K562 (cell line): ENCODE measurements around the gene MCHR2. TPM values are rescaled to one million over a fixed set of nuclear protein-coding genes. Genes with fewer than 3 reads are reported as not detected.

Experiments
- ERF ChIP-seq: fragments of 450-650 bp; formaldehyde crosslinking; IDR thresholded peaks from 2 replicates; pipeline ENCODE4 v1.4.0; 2020; ENCODE audit warnings: mild to moderate bottlenecking, mixed read lengths
- HDAC1 ChIP-seq, 2 experiments: fragments of 450-650 bp; IDR thresholded peaks; 2 replicates each; pipeline ENCODE4 v1.6.1; 2016 to 2017; ENCODE audit warnings: inconsistent platforms in 1 of 2, mild to moderate bottlenecking in 1 of 2, moderate library complexity in 1 of 2
- JUN ChIP-seq, 2 experiments: sonication (generic) in 1 of 2; formaldehyde crosslinking in 1 of 2; IDR thresholded peaks; 2 replicates each; pipeline versions ENCODE4 v1.6.1 to v1.8.0; 2012 to 2022; ENCODE audit warnings: borderline replicate concordance in 2 of 2, mild to moderate bottlenecking in 2 of 2, improper control_type of control experiment in 1 of 2, low read depth in 1 of 2, low read length in 1 of 2, missing genetic modification reagents in 1 of 2
- MGA ChIP-seq: fragments of 450-650 bp; IDR thresholded peaks from 2 replicates; pipeline ENCODE4 v1.6.1; 2016; ENCODE audit warnings: mild to moderate bottlenecking, moderate library complexity
- PRPF4 ChIP-seq: fragments of 200-400 bp; formaldehyde crosslinking; IDR thresholded peaks from one replicate; pipeline ENCODE4 v1.6.1; 2017; ENCODE audit warnings: low read length, low read depth, mild to moderate bottlenecking; ENCODE audit not compliant: insufficient read depth, poor library complexity, severe bottlenecking
- RBM25 ChIP-seq: fragments of 200-400 bp; formaldehyde crosslinking; IDR thresholded peaks from 2 replicates; pipeline ENCODE4 v1.6.1; 2018; ENCODE audit warnings: low read length, low read depth, moderate library complexity; ENCODE audit not compliant: severe bottlenecking
- SMARCC2 ChIP-seq: fragments of 450-650 bp; IDR thresholded peaks from 2 replicates; pipeline ENCODE4 v1.6.1; 2017; ENCODE audit warnings: antibody characterized with exemption, moderate library complexity, mild to moderate bottlenecking, low read depth
- ZNF24 ChIP-seq: fragments of 450-650 bp; IDR thresholded peaks from 2 replicates; pipeline ENCODE4 v1.6.1; 2016
- polyA plus RNA-seq, 8 experiments: library from polyadenylated mRNA; depleted of rRNA in 4 of 8; stranded (reverse) in 5 of 8; unstranded in 3 of 8; fragments of >200 nt; fragmentation: Nextera tagmentation in 2 of 8; fragmentation: Illumina TruSeq in 1 of 8; extraction: Ambion mirVana in 2 of 8; extraction: Trizol in 1 of 8; gene quantifications; 2 replicates each; pipeline versions ENCODE4 v1.2.1 to v1.2.3, GENCODE V29; 2011 to 2014; ENCODE audit warnings: inconsistent platforms in 1 of 8, missing spikeins in 1 of 8
- total RNA-seq, 7 experiments: library from RNA; depleted of rRNA in 6 of 7; stranded (reverse); fragments of >200 nt in 6 of 7; fragmentation: Illumina TruSeq in 2 of 7; extraction: Trizol in 2 of 7; gene quantifications; 2 replicates each; pipeline versions ENCODE4 v1.2.1 to v1.2.3, GENCODE V29; 2011 to 2021; ENCODE audit warnings: low replicate concordance in 1 of 7
- TF ChIP-seq, protein P1 (sequence below): sonication (generic); formaldehyde crosslinking; IDR thresholded peaks from 2 replicates; pipeline ENCODE4 v1.8.0; 2023; ENCODE audit warnings: missing genetic modification reagents, mild to moderate bottlenecking, borderline replicate concordance

Gene MCHR2
- total and polyA plus RNA-seq, 9 of the 15 experiments (the other 6 are each of a cell fraction or from before 2014, with no cell fraction given): not detected

GRCh38 chr6:99940582-99940981 lies 53.4 kb downstream of the MCHR2 start (continued):
- no peak for TF ChIP-seq MGA
- TF ChIP-seq ZNF24: no peak
- no peak for TF ChIP-seq RBM25
- TF ChIP-seq, protein P1, sequence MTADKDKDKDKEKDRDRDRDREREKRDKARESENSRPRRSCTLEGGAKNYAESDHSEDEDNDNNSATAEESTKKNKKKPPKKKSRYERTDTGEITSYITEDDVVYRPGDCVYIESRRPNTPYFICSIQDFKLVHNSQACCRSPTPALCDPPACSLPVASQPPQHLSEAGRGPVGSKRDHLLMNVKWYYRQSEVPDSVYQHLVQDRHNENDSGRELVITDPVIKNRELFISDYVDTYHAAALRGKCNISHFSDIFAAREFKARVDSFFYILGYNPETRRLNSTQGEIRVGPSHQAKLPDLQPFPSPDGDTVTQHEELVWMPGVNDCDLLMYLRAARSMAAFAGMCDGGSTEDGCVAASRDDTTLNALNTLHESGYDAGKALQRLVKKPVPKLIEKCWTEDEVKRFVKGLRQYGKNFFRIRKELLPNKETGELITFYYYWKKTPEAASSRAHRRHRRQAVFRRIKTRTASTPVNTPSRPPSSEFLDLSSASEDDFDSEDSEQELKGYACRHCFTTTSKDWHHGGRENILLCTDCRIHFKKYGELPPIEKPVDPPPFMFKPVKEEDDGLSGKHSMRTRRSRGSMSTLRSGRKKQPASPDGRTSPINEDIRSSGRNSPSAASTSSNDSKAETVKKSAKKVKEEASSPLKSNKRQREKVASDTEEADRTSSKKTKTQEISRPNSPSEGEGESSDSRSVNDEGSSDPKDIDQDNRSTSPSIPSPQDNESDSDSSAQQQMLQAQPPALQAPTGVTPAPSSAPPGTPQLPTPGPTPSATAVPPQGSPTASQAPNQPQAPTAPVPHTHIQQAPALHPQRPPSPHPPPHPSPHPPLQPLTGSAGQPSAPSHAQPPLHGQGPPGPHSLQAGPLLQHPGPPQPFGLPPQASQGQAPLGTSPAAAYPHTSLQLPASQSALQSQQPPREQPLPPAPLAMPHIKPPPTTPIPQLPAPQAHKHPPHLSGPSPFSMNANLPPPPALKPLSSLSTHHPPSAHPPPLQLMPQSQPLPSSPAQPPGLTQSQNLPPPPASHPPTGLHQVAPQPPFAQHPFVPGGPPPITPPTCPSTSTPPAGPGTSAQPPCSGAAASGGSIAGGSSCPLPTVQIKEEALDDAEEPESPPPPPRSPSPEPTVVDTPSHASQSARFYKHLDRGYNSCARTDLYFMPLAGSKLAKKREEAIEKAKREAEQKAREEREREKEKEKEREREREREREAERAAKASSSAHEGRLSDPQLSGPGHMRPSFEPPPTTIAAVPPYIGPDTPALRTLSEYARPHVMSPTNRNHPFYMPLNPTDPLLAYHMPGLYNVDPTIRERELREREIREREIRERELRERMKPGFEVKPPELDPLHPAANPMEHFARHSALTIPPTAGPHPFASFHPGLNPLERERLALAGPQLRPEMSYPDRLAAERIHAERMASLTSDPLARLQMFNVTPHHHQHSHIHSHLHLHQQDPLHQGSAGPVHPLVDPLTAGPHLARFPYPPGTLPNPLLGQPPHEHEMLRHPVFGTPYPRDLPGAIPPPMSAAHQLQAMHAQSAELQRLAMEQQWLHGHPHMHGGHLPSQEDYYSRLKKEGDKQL (CRISPR knock-in tag): no peak
- TF ChIP-seq JUN (IDR thresholded peaks at IDR 0.05; ENCODE audit: borderline replicate concordance, low read depth, low read length): no peak
- no peak for TF ChIP-seq JUN (CRISPR knock-in tag; IDR thresholded peaks at IDR 0.05; ENCODE audit: borderline replicate concordance)
- no peak for TF ChIP-seq ERF (CRISPR knock-in tag)
- TF ChIP-seq HDAC1 (IDR thresholded peaks at IDR 0.05): no peak
- TF ChIP-seq SMARCC2: no peak
- no peak for TF ChIP-seq PRPF4
